OCI-LY1 (cell line): ENCODE data around the gene CLEC18B.
"Not testable (repeated sequence)": the region's sequence is repeated elsewhere in the genome, so short reads cannot be mapped to it uniquely, and the experiment has no call there.

ENCODE experiments used
- H2AFZ ChIP-seq: fragments of 200-600 bp; sonication (generic), shearing (Covaris generic); 2 replicates; pipeline ENCODE4 v1.6.0; 2014; ENCODE audit warnings: antibody characterized with exemption, mild to moderate bottlenecking, low read length
- H3F3A ChIP-seq: fragments of 200-600 bp; sonication (generic), shearing (Covaris generic); 2 replicates; pipeline ENCODE4 v1.6.0; 2014; ENCODE audit warnings: mild to moderate bottlenecking, antibody characterized with exemption, low read length, moderate library complexity; ENCODE audit not compliant: insufficient read depth
- H3K27ac ChIP-seq: fragments of 200-600 bp; sonication (generic); 2 replicates; pipeline ENCODE4 v1.5.1; 2014; ENCODE audit warnings: low read length, mixed run types, mild to moderate bottlenecking, low read depth; ENCODE audit not compliant: poor library complexity, severe bottlenecking
- H3K27me3 ChIP-seq: fragments of 200-600 bp; sonication (generic); 2 replicates; pipeline ENCODE4 v1.6.0; 2014; ENCODE audit warnings: antibody characterized with exemption, mild to moderate bottlenecking, low read length, moderate library complexity; ENCODE audit not compliant: insufficient read depth
- H3K36me3 ChIP-seq: fragments of 200-600 bp; sonication (generic); 2 replicates; pipeline ENCODE4 v1.6.1; 2014; ENCODE audit warnings: mild to moderate bottlenecking, antibody characterized with exemption, low read length, moderate library complexity, mixed read lengths; ENCODE audit not compliant: insufficient read depth
- H3K4me1 ChIP-seq: fragments of 200-600 bp; sonication (generic); 2 replicates; pipeline ENCODE4 v1.5.1; 2014; ENCODE audit warnings: mild to moderate bottlenecking, low read length, moderate library complexity; ENCODE audit not compliant: insufficient read depth, severe bottlenecking
- H3K4me2 ChIP-seq: fragments of 200-600 bp; sonication (generic), shearing (Covaris generic); 2 replicates; pipeline ENCODE4 v1.6.1; 2014; ENCODE audit warnings: low read length
- H3K4me3 ChIP-seq: fragments of 200-600 bp; sonication (generic); 2 replicates; pipeline ENCODE4 v1.5.1; 2014; ENCODE audit warnings: low read length, low read depth, mild to moderate bottlenecking, mixed read lengths; ENCODE audit not compliant: poor library complexity, severe bottlenecking
- H3K79me2 ChIP-seq: fragments of 200-600 bp; shearing (Covaris generic); 2 replicates; pipeline ENCODE4 v1.6.1; 2016; ENCODE audit warnings: mixed run types, low read length, mixed read lengths; ENCODE audit not compliant: insufficient read depth
- H3K9ac ChIP-seq: fragments of 200-600 bp; sonication (generic), shearing (Covaris generic); 2 replicates; pipeline ENCODE4 v1.6.1; 2014; ENCODE audit warnings: mild to moderate bottlenecking, low read length, mixed read lengths
- H3K9me2 ChIP-seq: fragments of 200-600 bp; sonication (generic), shearing (Covaris generic); 2 replicates; pipeline ENCODE4 v1.6.1; 2014; ENCODE audit warnings: low read depth, mild to moderate bottlenecking, low read length, mixed read lengths
- H3K9me3 ChIP-seq: fragments of 200-600 bp; shearing (Covaris generic); 2 replicates; pipeline ENCODE4 v1.6.1; 2014; ENCODE audit warnings: low read length, mixed read lengths
- H4K20me1 ChIP-seq: fragments of 200-600 bp; sonication (generic), shearing (Covaris generic); 2 replicates; pipeline ENCODE4 v1.6.0; 2016; ENCODE audit warnings: mild to moderate bottlenecking, low read length; ENCODE audit not compliant: insufficient read depth

CLEC18B gene

GRCh38 chr16:74368002-74368911 lies 53.0 kb downstream of the CLEC18B start:
- Histone ChIP-seq H3K4me1 (peaks cover 18% of the 10 kb centered on the region), H3K79me2 (peaks cover 10% of the 10 kb centered on the region), H3K4me2 (peak overlapping the region; percentile 98), H3K9ac (peak overlapping the region; percentile 67), H3K4me3 (peak overlapping the region; percentile 67), H3K36me3 (peaks cover 12% of the 10 kb centered on the region)
- not testable (repeated sequence) for H3F3A ChIP-seq, H3K27ac ChIP-seq, H3K27me3 ChIP-seq, H3K9me3 ChIP-seq, H3K9me2 ChIP-seq, H2AFZ ChIP-seq, H4K20me1 ChIP-seq

GRCh38 chr16:74367469-74368001 lies 53.7 kb downstream of the CLEC18B start:
- Histone ChIP-seq H3K36me3 (peaks cover 16% of the 10 kb centered on the region), H3K4me3 (peak overlapping the region; percentile 67), H3K79me2 (peaks cover 10% of the 10 kb centered on the region), H3K9ac (peak overlapping the region; percentile 67), H3K4me1 (peaks cover 18% of the 10 kb centered on the region), H3K4me2 (peak overlapping the region; percentile 98)
- H3K9me3 ChIP-seq, H2AFZ ChIP-seq, H3F3A ChIP-seq, H4K20me1 ChIP-seq, H3K27ac ChIP-seq, H3K9me2 ChIP-seq, H3K27me3 ChIP-seq: not testable (repeated sequence)

- H3K79me2 ChIP-seq, H3K27ac ChIP-seq, H3K27me3 ChIP-seq, H3K4me3 ChIP-seq, H3K9me2 ChIP-seq, H3K4me1 ChIP-seq, H4K20me1 ChIP-seq, H3K4me2 ChIP-seq, H2AFZ ChIP-seq, H3K9me3 ChIP-seq, H3F3A ChIP-seq, H3K9ac ChIP-seq: not testable (repeated sequence)
- peaks cover 43% of the 10 kb centered on the region for H3K36me3 ChIP-seq
Observed at GRCh38 chr16:74361646-74362610, 59.4 kb downstream of the CLEC18B start.
